Adrenal gland (tissue), 12 donors: ENCODE measurements around the gene GRIA4. TPM values are rescaled to one million over a fixed set of nuclear protein-coding genes. Genes with fewer than 3 reads are reported as not detected.

Experiments used
- DNase-seq, 7 donors: peaks; one replicate each; pipeline ENCODE4 v3.0.0-alpha.2; 2019 to 2020
- H3K27ac ChIP-seq, 5 donors: fragments of 200-600 bp; sonication (generic) in 4 of 5; 1 replicate in 3 of 5; 2 replicates in 2 of 5; pipeline versions ENCODE4 v1.5.1 to v1.8.0; 2016 to 2020; ENCODE audit warnings: mild to moderate bottlenecking in 1 of 5
- H3K27me3 ChIP-seq: fragments of 200-600 bp; 2 replicates; pipeline ENCODE4 v1.8.0; 2021
- H3K36me3 ChIP-seq, 2 donors: fragments of 200-600 bp; replicated peaks in 1 of 2; 1 replicate in 1 of 2; 2 replicates in 1 of 2; pipeline versions ENCODE4 v1.5.1 to v1.8.0; 2018 to 2022
- H3K4me1 ChIP-seq, 2 donors: fragments of 200-600 bp; replicated peaks in 1 of 2; 1 replicate in 1 of 2; 2 replicates in 1 of 2; pipeline versions ENCODE4 v1.5.1 to v1.8.0; 2018 to 2021
- H3K4me3 ChIP-seq, 4 donors: fragments of 200-600 bp; sonication (generic) in 3 of 4; one replicate each; pipeline ENCODE4 v1.5.1; 2016 to 2018
- H3K9me3 ChIP-seq, 3 donors: fragments of 200-600 bp; sonication (generic) in 1 of 3; replicated peaks in 1 of 3; 1 replicate in 2 of 3; 2 replicates in 1 of 3; pipeline versions ENCODE4 v1.5.1 to v1.8.0; 2016 to 2021
- POLR2A ChIP-seq, 2 donors: fragments of 450-650 bp; IDR thresholded peaks; one replicate each; pipeline ENCODE4 v1.6.1; 2017; ENCODE audit warnings: antibody characterized with exemption in 2 of 2, mild to moderate bottlenecking in 2 of 2, moderate library complexity in 1 of 2
- WGBS, 4 donors: extraction: QIAGEN DNeasy Blood & Tissue Kit in 2 of 4; methylation state at CpG; one replicate each; pipeline versions ENCODE4 v1.1.5 to v1.1.7; 2013 to 2017; 5-methylcytosine and 5-hydroxymethylcytosine counted together
- intact Hi-C, 2 donors: fragments of 100-400 bp; cut with DNase I; formaldehyde crosslinking; loops; one replicate each; pipeline versions ENCODE4 v1.14.1 to v1.15.0; 2022 to 2023
- polyA plus RNA-seq, 3 donors: library from polyadenylated mRNA; stranded (reverse); fragments of 200-250 nt in 2 of 3; fragments of 350-450 nt in 1 of 3; fragmentation: Illumina TruSeq in 1 of 3; extraction: RNeasy Lipid Tissue Mini Kit (QIAGEN cat#74804) in 1 of 3; gene quantifications; one replicate each; pipeline ENCODE4 v1.2.3, GENCODE V29; 2013 to 2014
- total RNA-seq, 9 donors: library from RNA; depleted of rRNA in 4 of 9; stranded (reverse); fragments of >200 nt in 4 of 9; fragments of 120-200 nt in 1 of 9; fragmentation: NEBNext Ultra II Directional in 1 of 9; extraction: Animal tissue kit (Norgen Biotek cat#: 25700) in 1 of 9; gene quantifications; one replicate each; pipeline versions ENCODE4 v1.1.0 to v1.2.4, GENCODE V29; 2013 to 2023
- TF ChIP-seq, protein P1 (sequence below), 6 experiments: fragments of 450-650 bp in 4 of 6; fragments of 200-600 bp in 2 of 6; sonication (generic) in 1 of 6; IDR thresholded peaks; 1 replicate in 5 of 6; 2 replicates in 1 of 6; pipeline versions ENCODE4 v1.5.1 to v1.8.0; 2016 to 2021; ENCODE audit warnings: antibody characterized with exemption in 6 of 6, mild to moderate bottlenecking in 2 of 6, moderate library complexity in 1 of 6
- donor health status: healthy with polysubstance abuse.
- donor health status: Bipolar disorder and iron deficiency.
- donor health status: DM: yes; HTN: yes; CAD: no.
- donor health status: DM: no; HTN: no; CAD: no.
- donor health status: DM: no; HTN: no; CAD: no.
- donor health status: DM: yes; HTN: yes; CAD: no.

The GRIA4 gene
- total and polyA plus RNA-seq, 12 donors: 0.16 to 6.2 (median 2.0) TPM; not detected in 3

DNA sequence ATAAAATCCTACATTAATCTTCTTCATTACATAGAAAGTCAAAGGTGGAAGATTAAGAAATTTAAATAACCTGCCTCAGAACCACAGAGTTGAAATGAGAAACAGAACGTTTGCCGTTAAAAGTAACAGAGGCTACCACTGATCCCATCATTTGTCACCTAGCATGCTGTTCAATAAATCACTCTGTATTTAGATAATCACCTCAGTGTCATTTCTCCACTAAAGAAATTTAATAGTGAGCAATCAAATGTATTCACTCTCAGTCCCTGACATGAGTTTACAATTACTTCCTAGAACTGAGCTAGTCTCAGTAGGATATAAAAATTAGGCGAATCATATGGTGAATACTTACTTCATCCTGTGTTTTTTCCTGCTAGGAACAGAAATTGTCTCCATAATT is 242.5 kb downstream of the GRIA4 start:
- H3K9me3 ChIP-seq: no peaks in the 10 kb centered on the region
- no peaks in the 10 kb centered on the region for H3K36me3 ChIP-seq
- H3K4me1 ChIP-seq: no peaks in the 10 kb centered on the region
- no peak overlapping the region for H3K4me3 ChIP-seq
- TF ChIP-seq, protein P1, sequence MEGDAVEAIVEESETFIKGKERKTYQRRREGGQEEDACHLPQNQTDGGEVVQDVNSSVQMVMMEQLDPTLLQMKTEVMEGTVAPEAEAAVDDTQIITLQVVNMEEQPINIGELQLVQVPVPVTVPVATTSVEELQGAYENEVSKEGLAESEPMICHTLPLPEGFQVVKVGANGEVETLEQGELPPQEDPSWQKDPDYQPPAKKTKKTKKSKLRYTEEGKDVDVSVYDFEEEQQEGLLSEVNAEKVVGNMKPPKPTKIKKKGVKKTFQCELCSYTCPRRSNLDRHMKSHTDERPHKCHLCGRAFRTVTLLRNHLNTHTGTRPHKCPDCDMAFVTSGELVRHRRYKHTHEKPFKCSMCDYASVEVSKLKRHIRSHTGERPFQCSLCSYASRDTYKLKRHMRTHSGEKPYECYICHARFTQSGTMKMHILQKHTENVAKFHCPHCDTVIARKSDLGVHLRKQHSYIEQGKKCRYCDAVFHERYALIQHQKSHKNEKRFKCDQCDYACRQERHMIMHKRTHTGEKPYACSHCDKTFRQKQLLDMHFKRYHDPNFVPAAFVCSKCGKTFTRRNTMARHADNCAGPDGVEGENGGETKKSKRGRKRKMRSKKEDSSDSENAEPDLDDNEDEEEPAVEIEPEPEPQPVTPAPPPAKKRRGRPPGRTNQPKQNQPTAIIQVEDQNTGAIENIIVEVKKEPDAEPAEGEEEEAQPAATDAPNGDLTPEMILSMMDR (IDR thresholded peaks at IDR 0.05): no peak
- no peak for TF ChIP-seq POLR2A (IDR thresholded peaks at IDR 0.05)
- DNase-seq: no peak
- H3K27me3 ChIP-seq: no peaks in the 10 kb centered on the region
- 55 to 69% (median 62%) methylated on average over 3 of the region's 3 CpGs for WGBS, 4 donors
- H3K27ac ChIP-seq: no peak overlapping the region
- intact Hi-C loops: no loop called here

DNA sequence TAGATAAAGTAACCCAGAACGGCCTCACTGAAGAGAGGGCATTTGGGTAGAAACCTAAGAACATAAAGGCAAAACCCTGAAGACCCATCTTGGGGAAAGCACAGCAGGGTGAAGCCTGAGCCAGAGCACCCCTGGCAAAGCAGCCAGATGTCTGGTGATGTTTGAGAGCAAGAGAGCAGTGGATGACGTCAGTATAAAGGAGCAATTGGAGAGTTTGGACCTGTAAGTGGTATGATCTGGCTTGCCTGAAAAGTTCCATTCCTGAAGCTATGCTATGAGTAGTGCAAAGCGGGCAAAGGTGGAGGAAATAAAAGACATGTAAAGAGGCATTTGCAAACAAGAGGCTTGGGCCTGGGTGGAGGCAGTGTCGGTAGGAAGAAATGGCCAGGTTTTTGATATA is 244.4 kb downstream of the GRIA4 start:
- no peak for DNase-seq
- H3K27ac ChIP-seq: no peak overlapping the region
- 78 to 89% (median 83%) methylated on average over 4 of the region's 4 CpGs for WGBS, 4 donors
- no peak for TF ChIP-seq POLR2A (IDR thresholded peaks at IDR 0.05)
- TF ChIP-seq, protein P1 (IDR thresholded peaks at IDR 0.05): no peak
- no peaks in the 10 kb centered on the region for H3K27me3 ChIP-seq
- H3K9me3 ChIP-seq: no peaks in the 10 kb centered on the region
- H3K36me3 ChIP-seq: no peaks in the 10 kb centered on the region
- intact Hi-C loops: no loop called here
- no peak overlapping the region for H3K4me3 ChIP-seq
- H3K4me1 ChIP-seq: no peaks in the 10 kb centered on the region

DNA sequence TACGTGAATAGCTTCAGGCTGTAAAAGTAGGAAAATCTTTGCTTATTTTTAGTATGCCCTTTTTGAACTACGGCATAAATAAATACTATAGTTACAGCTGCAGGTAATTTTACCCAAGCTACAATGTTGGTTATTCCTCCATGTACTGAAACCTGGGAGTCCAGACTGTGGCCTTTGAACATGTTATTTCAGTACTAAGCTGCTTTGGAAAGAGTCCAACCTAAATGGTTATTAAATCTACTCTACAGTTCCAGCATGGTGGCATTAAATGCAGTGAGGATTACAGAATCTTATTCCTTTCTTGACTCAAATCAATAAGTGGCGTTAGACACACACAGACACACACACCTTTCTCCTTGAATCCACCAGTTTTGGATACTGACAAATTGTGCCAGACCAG is 247.1 kb downstream of the GRIA4 start:
- Histone ChIP-seq H3K4me3 (no peak overlapping the region), H3K9me3 (no peaks in the 10 kb centered on the region), H3K27me3 (no peaks in the 10 kb centered on the region), H3K4me1 (no peaks in the 10 kb centered on the region), H3K36me3 (no peaks in the 10 kb centered on the region), H3K27ac (no peak overlapping the region)
- WGBS, 4 donors: 81 to 90% (median 87%) methylated on average over 3 of the region's 3 CpGs
- intact Hi-C loops: no loop called here
- TF ChIP-seq, protein P1 (IDR thresholded peaks at IDR 0.05): no peak
- TF ChIP-seq POLR2A (IDR thresholded peaks at IDR 0.05): no peak
- no peak for DNase-seq

DNA sequence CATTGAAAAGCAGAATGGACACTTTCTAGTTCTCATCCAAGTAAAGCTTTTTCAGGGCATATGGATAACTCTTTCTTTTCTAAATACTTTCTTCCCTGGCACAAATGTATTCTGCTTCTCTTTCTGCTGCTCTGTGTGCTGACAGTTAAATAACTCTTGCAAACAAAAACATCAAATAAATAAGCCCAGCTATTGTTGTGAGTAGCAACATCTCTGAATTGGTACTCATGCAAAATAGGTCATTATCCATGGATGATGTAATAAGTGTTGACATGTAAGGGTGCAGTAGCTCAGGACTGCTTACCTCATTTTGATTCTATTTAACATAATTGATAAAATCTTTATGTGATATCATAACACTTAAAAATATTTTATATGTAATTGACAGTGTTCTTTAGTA is 247.9 kb downstream of the GRIA4 start:
- Histone ChIP-seq H3K4me3 (no peak overlapping the region), H3K27me3 (no peaks in the 10 kb centered on the region), H3K36me3 (no peaks in the 10 kb centered on the region), H3K27ac (no peak overlapping the region), H3K9me3 (no peaks in the 10 kb centered on the region), H3K4me1 (no peaks in the 10 kb centered on the region)
- no peak for DNase-seq
- TF ChIP-seq, protein P1 (IDR thresholded peaks at IDR 0.05): no peak
- no peak for TF ChIP-seq POLR2A (IDR thresholded peaks at IDR 0.05)
- intact Hi-C loops: no loop called here
